HG03045 (cell line): ENCODE measurements around the gene PLA2G4E.

ENCODE experiments used
- ATAC-seq: cut with Tn5 transposase; IDR thresholded peaks from one replicate; pipeline ENCODE4 v1.9.1; 2021; ENCODE audit warnings: mild to moderate bottlenecking, moderate library complexity; ENCODE audit not compliant: unreplicated experiment

Gene PLA2G4E

GRCh38 chr15:41994171-41994650, 26.6 kb downstream of the PLA2G4E start:
- no peak for ATAC-seq

GRCh38 chr15:41993472-41994170, 27.2 kb downstream of the PLA2G4E start:
- no peak for ATAC-seq

- ATAC-seq = no peak
Observed at GRCh38 chr15:41992803-41993190, 28.0 kb downstream of the PLA2G4E start.

- no peak for ATAC-seq
Observed at GRCh38 chr15:41992151-41992802, 28.6 kb downstream of the PLA2G4E start.

- no peak for ATAC-seq
Observed at GRCh38 chr15:41990691-41991090, 30.2 kb downstream of the PLA2G4E start.

GRCh38 chr15:41990243-41990605, 30.6 kb downstream of the PLA2G4E start:
- no peak for ATAC-seq

GRCh38 chr15:41989573-41990242, 31.1 kb downstream of the PLA2G4E start:
- ATAC-seq = no peak

GRCh38 chr15:41988896-41989572, 31.8 kb downstream of the PLA2G4E start:
- ATAC-seq = no peak

- no peak for ATAC-seq
Observed at GRCh38 chr15:41987925-41988275, 32.9 kb downstream of the PLA2G4E start.

GRCh38 chr15:41987246-41987924, 33.5 kb downstream of the PLA2G4E start:
- ATAC-seq = no peak

GRCh38 chr15:41985236-41986160, 35.3 kb downstream of the PLA2G4E start:
- no peak for ATAC-seq

GRCh38 chr15:41984622-41985021, 36.2 kb downstream of the PLA2G4E start:
- ATAC-seq = no peak

- no peak for ATAC-seq
Observed at GRCh38 chr15:41983621-41984571, 36.9 kb downstream of the PLA2G4E start.

GRCh38 chr15:41983221-41983620, 37.6 kb downstream of the PLA2G4E start:
- ATAC-seq = no peak

GRCh38 chr15:41982133-41982930, 38.5 kb downstream of the PLA2G4E start:
- ATAC-seq = no peak

GRCh38 chr15:41981371-41982132, 39.3 kb downstream of the PLA2G4E start:
- no peak for ATAC-seq

GRCh38 chr15:41980654-41981323, 40.1 kb downstream of the PLA2G4E start:
- no peak for ATAC-seq
